ENCODE data around the gene NPR3. TPM values are rescaled to one million over a fixed set of nuclear protein-coding genes. Genes with fewer than 3 reads are reported as not detected.

Gene NPR3
- total RNA-seq, 1 experiment from 2014 or later: not detected

- Histone ChIP-seq H3K4me1 (ENCODE audit: insufficient read depth, low read length) (peaks cover 3% of the 10 kb centered on the region; the same call in 1 of the 2 replicates), H2BK15ac (ENCODE audit: low read depth, low read length) (no peak overlapping the region), H3K4ac (ENCODE audit: low read depth, low read length) (no peak overlapping the region), H3K56ac (ENCODE audit: insufficient read length, low read depth, low read length) (no peak overlapping the region), H3K9ac (ENCODE audit: extremely low read depth, insufficient read length, low read length) (no peak overlapping the region), H3K4me2 (ENCODE audit: insufficient read depth, insufficient read length, low read length) (no peak overlapping the region), H3K23me2 (ENCODE audit: insufficient read length, low read depth, low read length, poor library complexity, severe bottlenecking) (no peaks in the 10 kb centered on the region), H2BK120ac (ENCODE audit: low read depth, low read length, poor library complexity, severe bottlenecking) (no peak overlapping the region), H2BK20ac (ENCODE audit: low read depth, low read length, poor library complexity, severe bottlenecking) (no peak overlapping the region), H2AFZ (ENCODE audit: low read length) (no peak overlapping the region), H3K79me1 (ENCODE audit: insufficient read depth, low read depth, low read length, poor library complexity, severe bottlenecking) (no peaks in the 10 kb centered on the region), H3K9me3 (ENCODE audit: control insufficient read depth, low read depth, low read length) (no peaks in the 10 kb centered on the region), H3K27me3 (ENCODE audit: insufficient read depth, low read length) (no peaks in the 10 kb centered on the region), H3K18ac (ENCODE audit: insufficient read length, low read depth, low read length) (no peak overlapping the region), H3K23ac (ENCODE audit: insufficient read length, low read depth, low read length) (no peak overlapping the region), H4K20me1 (ENCODE audit: control insufficient read depth, insufficient read depth, insufficient read length) (no peaks in the 10 kb centered on the region), H3K14ac (ENCODE audit: insufficient read depth, low read length) (no peak overlapping the region), H4K5ac (ENCODE audit: insufficient read length, low read depth, low read length) (no peak overlapping the region), H3T11ph (ENCODE audit: low read length) (no peak overlapping the region), H2BK12ac (ENCODE audit: insufficient read length, low read depth, low read length) (no peak overlapping the region), H4K91ac (ENCODE audit: insufficient read length, low read depth, low read length) (no peak overlapping the region), H4K8ac (replicated peaks; ENCODE audit: insufficient read length, low read depth, low read length) (no peak overlapping the region), H2AK5ac (ENCODE audit: insufficient read length, low read length) (no peak overlapping the region), H3K79me2 (ENCODE audit: insufficient read depth, low read length) (no peaks in the 10 kb centered on the region), H3K27ac (ENCODE audit: insufficient read length, low read depth, low read length) (no peak overlapping the region), H2BK5ac (ENCODE audit: insufficient read length, low read length) (no peak overlapping the region)
- H3K27ac Mint-ChIP-seq: no peak overlapping the region; a peak in 1 of 7 replicates
- H3K36me3 Mint-ChIP-seq (ENCODE audit: insufficient read depth in 1 of 3, low read depth in 3 of 3): peaks cover 2 to 12% (median 10%) of the 10 kb centered on the region in 3 experiments; a peak in 6 of 7 replicates
- H3K9me3 Mint-ChIP-seq: peaks cover 12 to 23% of the 10 kb centered on the region in 2 experiments
- no peak overlapping the region for H3K4me3 Mint-ChIP-seq
- peaks cover 15 to 16% of the 10 kb centered on the region in 2 experiments for H3K4me1 Mint-ChIP-seq
- no peak for DNase-seq
- no peak for TF ChIP-seq CTCF (conservative IDR thresholded peaks at IDR 0.05)
- no CpG with 5 or more reads among the region's 7 CpGs for WGBS (ENCODE audit: extremely low coverage, insufficient read length, low lambda C conversion rate)
- peaks cover 4% of the 10 kb centered on the region; the same call in 1 of the 2 replicates for H3K27me3 Mint-ChIP-seq (ENCODE audit: low read depth)
Observed at GRCh38 chr5:32677023-32677422, 34.1 kb upstream of the NPR3 start.

Measured in H9 (cell line).